ENCODE results near the gene DNLZ. TPM values are rescaled to one million over a fixed set of nuclear protein-coding genes. Genes with fewer than 3 reads are reported as not detected.

The DNLZ gene
- total and polyA plus RNA-seq, 7 donors, result 8.2 to 40.7 (median 18.7) TPM

DNA sequence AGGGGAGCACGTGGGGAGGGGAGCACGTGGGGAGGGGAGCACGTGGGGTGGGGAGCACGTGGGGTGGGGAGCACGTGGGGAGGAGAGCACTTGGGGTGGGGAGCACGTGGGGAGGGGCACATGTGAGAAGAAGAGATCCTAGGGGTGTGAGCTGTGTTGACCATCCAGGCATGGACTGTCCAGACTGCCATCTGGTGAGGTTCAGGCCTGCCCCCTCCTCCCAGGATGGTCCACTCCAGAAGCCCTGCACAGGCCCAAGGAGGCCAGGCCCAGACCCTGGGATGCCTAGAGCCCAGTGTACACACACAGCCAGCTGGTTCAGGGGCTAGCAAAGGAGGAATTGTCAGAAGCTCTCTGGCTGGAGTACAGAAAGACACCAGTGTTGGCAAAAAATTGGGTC is 34.1 kb upstream of the DNLZ start:
- WGBS, 3 donors, result 61 to 80% (median 80%) methylated on average over 1 to 6 of the region's 6 CpGs
- TF ChIP-seq, protein P1, sequence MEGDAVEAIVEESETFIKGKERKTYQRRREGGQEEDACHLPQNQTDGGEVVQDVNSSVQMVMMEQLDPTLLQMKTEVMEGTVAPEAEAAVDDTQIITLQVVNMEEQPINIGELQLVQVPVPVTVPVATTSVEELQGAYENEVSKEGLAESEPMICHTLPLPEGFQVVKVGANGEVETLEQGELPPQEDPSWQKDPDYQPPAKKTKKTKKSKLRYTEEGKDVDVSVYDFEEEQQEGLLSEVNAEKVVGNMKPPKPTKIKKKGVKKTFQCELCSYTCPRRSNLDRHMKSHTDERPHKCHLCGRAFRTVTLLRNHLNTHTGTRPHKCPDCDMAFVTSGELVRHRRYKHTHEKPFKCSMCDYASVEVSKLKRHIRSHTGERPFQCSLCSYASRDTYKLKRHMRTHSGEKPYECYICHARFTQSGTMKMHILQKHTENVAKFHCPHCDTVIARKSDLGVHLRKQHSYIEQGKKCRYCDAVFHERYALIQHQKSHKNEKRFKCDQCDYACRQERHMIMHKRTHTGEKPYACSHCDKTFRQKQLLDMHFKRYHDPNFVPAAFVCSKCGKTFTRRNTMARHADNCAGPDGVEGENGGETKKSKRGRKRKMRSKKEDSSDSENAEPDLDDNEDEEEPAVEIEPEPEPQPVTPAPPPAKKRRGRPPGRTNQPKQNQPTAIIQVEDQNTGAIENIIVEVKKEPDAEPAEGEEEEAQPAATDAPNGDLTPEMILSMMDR (IDR thresholded peaks at IDR 0.05), result no peak
- H3K4me1 ChIP-seq, result peaks cover 10% of the 10 kb centered on the region
- no peaks in the 10 kb centered on the region for H3K27me3 ChIP-seq (ENCODE audit: insufficient read depth in 3 of 3, low read length in 2 of 3)
- DNase-seq, result no peak
- intact Hi-C loops (cut with DNase I), result no loop called here
- H3K27ac ChIP-seq, result no peak overlapping the region
- ATAC-seq, result no peak
- peaks cover 0 to 65% of the 10 kb centered on the region in 2 donors for H3K36me3 ChIP-seq (ENCODE audit: insufficient read depth in 1 of 2, low read depth in 1 of 2)
- H3K9me3 ChIP-seq, result no peaks in the 10 kb centered on the region
- no peak overlapping the region for H3K4me3 ChIP-seq

DNA sequence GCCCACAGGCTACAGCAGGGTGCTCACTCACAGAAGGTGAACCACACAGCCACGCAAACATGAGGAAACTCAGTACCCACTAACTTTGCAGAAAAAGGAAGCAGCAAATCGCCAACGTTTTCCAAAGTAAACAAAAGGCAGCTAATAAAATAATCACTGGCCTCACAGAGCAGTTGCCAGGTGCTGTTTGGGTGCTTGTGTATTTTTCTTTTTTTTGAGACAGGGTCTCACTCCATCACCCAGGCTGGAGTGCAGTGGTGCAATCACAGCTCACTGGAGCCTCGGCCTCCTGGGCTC is 32.6 kb upstream of the DNLZ start:
- intact Hi-C loops (cut with DNase I), result no loop called here
- DNase-seq, result no peak
- WGBS, 3 donors, result 80 to 85% (median 81%) methylated on average over 4 of the region's 4 CpGs
- Histone ChIP-seq H3K9me3 (no peaks in the 10 kb centered on the region), H3K27me3 (ENCODE audit: insufficient read depth in 3 of 3, low read length in 2 of 3) (no peaks in the 10 kb centered on the region), H3K36me3 (ENCODE audit: insufficient read depth in 1 of 2, low read depth in 1 of 2) (peaks cover 0 to 66% of the 10 kb centered on the region in 2 donors), H3K4me3 (no peak overlapping the region), H3K4me1 (peaks cover 10% of the 10 kb centered on the region), H3K27ac (no peak overlapping the region)
- no peak for ATAC-seq
- TF ChIP-seq, protein P1 (IDR thresholded peaks at IDR 0.05), result no peak

DNA sequence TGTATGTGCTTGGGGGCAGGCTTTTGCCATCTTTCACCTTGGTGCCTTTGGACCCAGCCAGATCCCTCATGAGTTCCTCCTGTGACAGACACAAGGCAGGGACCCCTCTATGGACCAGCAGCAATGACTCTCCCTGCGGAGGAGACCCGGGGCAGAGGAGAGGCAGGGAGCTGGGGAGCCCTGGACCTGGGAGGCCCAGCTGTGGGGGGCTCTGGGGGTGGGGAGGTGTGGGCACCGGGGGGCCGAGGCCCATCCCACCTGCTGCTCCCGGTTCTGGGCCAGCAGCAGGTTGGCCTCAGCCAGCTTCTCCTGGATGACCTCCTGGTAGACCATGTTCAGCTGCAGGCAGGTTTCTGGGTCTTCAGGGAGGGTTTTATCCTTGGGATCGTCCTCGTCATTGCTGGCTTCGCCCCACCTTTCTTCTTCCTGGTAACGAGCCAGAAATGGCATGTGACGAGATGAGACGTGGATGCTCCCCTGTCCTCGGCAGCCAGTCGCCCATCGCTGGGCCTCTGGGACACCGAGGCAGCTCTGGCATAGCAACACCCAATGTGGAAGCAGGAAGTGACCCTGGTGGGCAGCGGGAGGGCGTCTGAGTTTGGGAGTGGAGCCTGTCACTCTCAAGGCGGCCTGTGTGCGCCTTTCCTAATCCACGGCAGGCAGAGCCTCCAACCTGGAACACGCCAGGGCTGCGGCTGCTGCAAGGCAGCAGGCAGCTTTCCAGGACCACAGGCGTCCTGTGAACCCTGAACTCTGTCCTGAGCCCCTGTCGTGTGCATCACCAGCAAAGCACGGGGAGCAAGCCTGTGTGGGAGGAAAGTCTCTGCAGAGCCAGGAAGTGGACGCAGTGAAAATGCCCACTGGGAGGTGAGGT is 32.0 kb upstream of the DNLZ start:
- DNase-seq, result peak in 1 of 2 donors; percentile 47
- TF ChIP-seq, protein P1 (IDR thresholded peaks at IDR 0.05), result no peak
- intact Hi-C loops (cut with DNase I), result no loop called here
- H3K36me3 ChIP-seq (ENCODE audit: insufficient read depth in 1 of 2, low read depth in 1 of 2), result peaks cover 0 to 71% of the 10 kb centered on the region in 2 donors
- 82 to 89% (median 85%) methylated on average over 22 to 26 of the region's 26 CpGs for WGBS, 3 donors
- H3K4me1 ChIP-seq, result peaks cover 10% of the 10 kb centered on the region
- H3K27ac ChIP-seq, result no peak overlapping the region
- H3K4me3 ChIP-seq, result no peak overlapping the region
- no peak for ATAC-seq
- no peaks in the 10 kb centered on the region for H3K27me3 ChIP-seq (ENCODE audit: insufficient read depth in 3 of 3, low read length in 2 of 3)
- H3K9me3 ChIP-seq, result no peaks in the 10 kb centered on the region

DNA sequence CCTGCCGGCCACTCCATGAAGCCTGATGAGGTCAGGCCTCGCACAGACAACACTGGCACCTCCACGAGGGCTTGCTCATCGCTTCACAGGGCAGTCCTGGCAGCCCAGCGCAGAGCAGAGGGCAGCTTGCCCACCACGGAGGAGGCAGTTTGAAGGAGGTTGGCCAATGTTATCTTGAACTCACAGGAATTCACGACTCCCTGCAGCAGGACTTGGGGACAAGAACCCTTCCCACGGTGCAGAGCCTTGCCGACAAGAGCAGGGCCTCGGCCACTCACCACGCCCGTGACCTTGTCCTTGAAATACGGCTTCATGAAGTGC is 31.4 kb upstream of the DNLZ start:
- no peak overlapping the region for H3K27ac ChIP-seq
- WGBS, 3 donors, result 88 to 94% (median 91%) methylated on average over 13 of the region's 13 CpGs
- ATAC-seq (no peak), DNase-seq (peak in 1 of 2 donors; percentile 46)
- H3K36me3 ChIP-seq (ENCODE audit: insufficient read depth in 1 of 2, low read depth in 1 of 2), result peaks cover under 1 to 74% of the 10 kb centered on the region in 2 donors
- H3K4me3 ChIP-seq, result no peak overlapping the region
- intact Hi-C loops (cut with DNase I), result no loop called here
- H3K27me3 ChIP-seq (ENCODE audit: insufficient read depth in 3 of 3, low read length in 2 of 3), result no peaks in the 10 kb centered on the region
- TF ChIP-seq, protein P1 (IDR thresholded peaks at IDR 0.05), result no peak
- H3K4me1 ChIP-seq, result peaks cover 10% of the 10 kb centered on the region
- H3K9me3 ChIP-seq, result no peaks in the 10 kb centered on the region
